GM18520 (cell line): ENCODE results near the gene PADI3.

Experiments used
- ATAC-seq: cut with Tn5 transposase; IDR thresholded peaks from one replicate; pipeline ENCODE4 v1.9.1; 2021; ENCODE audit not compliant: unreplicated experiment

The PADI3 gene

GRCh38 chr1:17270891-17271765 lies 22.2 kb downstream of the PADI3 start:
- no peak for ATAC-seq

- no peak for ATAC-seq
These were observed 23.2 kb downstream of the PADI3 start for GRCh38 chr1:17272066-17272465.

GRCh38 chr1:17272646-17273045 lies 23.7 kb downstream of the PADI3 start:
- ATAC-seq, result no peak

- ATAC-seq, result no peak
These were observed 24.2 kb downstream of the PADI3 start for GRCh38 chr1:17273096-17273495.

- ATAC-seq, result no peak
These were observed 25.6 kb downstream of the PADI3 start for GRCh38 chr1:17274186-17275170.

GRCh38 chr1:17276568-17276967 lies 27.7 kb downstream of the PADI3 start:
- ATAC-seq, result no peak

- ATAC-seq, result no peak
These were observed 28.7 kb downstream of the PADI3 start for GRCh38 chr1:17277511-17278159.

GRCh38 chr1:17278996-17279830 lies 30.3 kb downstream of the PADI3 start:
- no peak for ATAC-seq

- no peak for ATAC-seq
These were observed 31.5 kb downstream of the PADI3 start for GRCh38 chr1:17280436-17280835.

- no peak for ATAC-seq
These were observed 32.0 kb downstream of the PADI3 start for GRCh38 chr1:17280894-17281293.

GRCh38 chr1:17281775-17282181 lies 32.9 kb downstream of the PADI3 start:
- ATAC-seq, result no peak

GRCh38 chr1:17282836-17283235 lies 33.9 kb downstream of the PADI3 start:
- no peak for ATAC-seq

- no peak for ATAC-seq
These were observed 37.7 kb downstream of the PADI3 start for GRCh38 chr1:17286646-17287045.

GRCh38 chr1:17287130-17287776 lies 38.4 kb downstream of the PADI3 start:
- no peak for ATAC-seq

GRCh38 chr1:17289721-17290120 lies 40.8 kb downstream of the PADI3 start:
- ATAC-seq, result no peak

- no peak for ATAC-seq
These were observed 41.7 kb downstream of the PADI3 start for GRCh38 chr1:17290553-17290952.

GRCh38 chr1:17292299-17293160 lies 43.6 kb downstream of the PADI3 start:
- no peak for ATAC-seq

- ATAC-seq, result no peak
These were observed 45.0 kb downstream of the PADI3 start for GRCh38 chr1:17293681-17294425.
